Panc1 (cell line): ENCODE results near the gene NEK2. TPM values are rescaled to one million over a fixed set of nuclear protein-coding genes. Genes with fewer than 3 reads are reported as not detected.
A peak's percentile ranks its signal among the peaks of the same experiment; 100 is the strongest.

Experiments
- ATAC-seq: fragments of 200-7000 bp; cut with Tn5 transposase; 2 replicates; pipeline ENCODE4 v1.9.1; 2020; ENCODE audit warnings: mild to moderate bottlenecking, moderate library complexity
- BruUV-seq: library from RNA; stranded (reverse); fragments of 400-500 nt; replicated peaks from 2 replicates; lab custom pipeline; 2021; lab: Mats Ljungman, UMichigan
- CTCF ChIA-PET: fragments of 300-600 bp; sonication (Branson Sonifier 250); formaldehyde crosslinking; loops from one replicate; lab custom pipeline; 2022; ENCODE audit warnings: antibody characterized with exemption; lab: Charles Lee
- POLR2A ChIA-PET: fragments of 300-600 bp; sonication (Branson Sonifier 250); formaldehyde crosslinking; loops from one replicate; lab custom pipeline; 2022; ENCODE audit warnings: antibody characterized with exemption; lab: Charles Lee
- DNase-seq: peaks from one replicate; pipeline ENCODE4 v3.0.0-alpha.2; 2010; ENCODE audit warnings: low read depth, low spot score
- H3K27ac ChIP-seq: 2 replicates; pipeline ENCODE4 v1.5.1; 2011; ENCODE audit warnings: mild to moderate bottlenecking, low read length, inconsistent platforms
- H3K27me3 ChIP-seq: fragments of 200-500 bp; sonication (Bioruptor generic); 2 replicates; pipeline ENCODE4 v1.6.0; 2014; ENCODE audit warnings: low read length, inconsistent platforms; ENCODE audit not compliant: control insufficient read depth, insufficient read depth
- H3K36me3 ChIP-seq: fragments of 200-500 bp; sonication (Bioruptor generic); 2 replicates; pipeline ENCODE4 v1.5.1; 2014; ENCODE audit warnings: inconsistent platforms, mild to moderate bottlenecking, low read length, moderate library complexity; ENCODE audit not compliant: control insufficient read depth, insufficient read depth
- H3K4me1 ChIP-seq: 2 replicates; pipeline ENCODE4 v1.5.1; 2011; ENCODE audit warnings: inconsistent platforms, mild to moderate bottlenecking, low read length, moderate library complexity; ENCODE audit not compliant: control insufficient read depth, insufficient read depth
- H3K4me3 ChIP-seq, 2 experiments: 2 replicates each; pipeline ENCODE4 v1.5.1; 2011 to 2012; ENCODE audit warnings: low read depth in 2 of 2, low read length in 2 of 2, mild to moderate bottlenecking in 2 of 2, inconsistent platforms in 1 of 2, moderate library complexity in 1 of 2
- H3K9me3 ChIP-seq: fragments of 200-500 bp; sonication (Bioruptor generic); 2 replicates; pipeline ENCODE4 v1.5.1; 2014; ENCODE audit warnings: low read depth, mild to moderate bottlenecking, inconsistent platforms, low read length, moderate library complexity; ENCODE audit not compliant: control insufficient read depth, insufficient read depth
- CTCF ChIP-seq: fragments of 450-650 bp; IDR thresholded peaks from 2 replicates; pipeline ENCODE4 v1.5.1; 2017; ENCODE audit warnings: mild to moderate bottlenecking
- POLR2AphosphoS5 ChIP-seq: IDR thresholded peaks from 2 replicates; pipeline ENCODE4 v1.6.1; 2012; ENCODE audit warnings: mild to moderate bottlenecking, low read depth, low read length, moderate library complexity
- REST ChIP-seq, 2 experiments: IDR thresholded peaks; 2 replicates each; pipeline ENCODE4 v1.6.1; 2011 to 2012; ENCODE audit warnings: low read depth in 2 of 2, control low read depth in 1 of 2, low read length in 1 of 2, mild to moderate bottlenecking in 1 of 2, moderate library complexity in 1 of 2; ENCODE audit not compliant: insufficient read depth in 1 of 2
- SIN3A ChIP-seq: IDR thresholded peaks from 2 replicates; pipeline ENCODE4 v1.6.1; 2012; ENCODE audit warnings: low read depth, mild to moderate bottlenecking, low read length, moderate library complexity, borderline replicate concordance; ENCODE audit not compliant: insufficient read depth
- TCF7L2 ChIP-seq: IDR thresholded peaks from 2 replicates; pipeline ENCODE4 v1.6.1; 2011; ENCODE audit warnings: mild to moderate bottlenecking, low read depth, low read length, inconsistent platforms
- in situ Hi-C: cut with HindIII; loops from 2 replicates; pipeline ENCODE4 v1.10.0; 2016; ENCODE audit warnings: low sequenced_read_pairs, low pct_unique_long_range_greater_than_20kb
- intact Hi-C: fragments of 100-400 bp; cut with micrococcal nuclease; formaldehyde crosslinking; loops from one replicate; pipeline ENCODE4 v1.10.0; 2022; ENCODE audit not compliant: unreplicated experiment
- total RNA-seq: library from RNA; stranded (reverse); gene quantifications from one replicate; pipeline ENCODE4 v1.2.1, GENCODE V29; 2021; ENCODE audit not compliant: unreplicated experiment

Gene NEK2
- total RNA-seq, 1 experiment from 2014 or later, result 34.4 TPM

GRCh38 chr1:211620097-211620496 is 55.3 kb downstream of the NEK2 start:
- Histone ChIP-seq H3K27me3 (no peaks in the 10 kb centered on the region), H3K4me1 (no peaks in the 10 kb centered on the region), H3K36me3 (no peaks in the 10 kb centered on the region), H3K9me3 (no peaks in the 10 kb centered on the region), H3K4me3 (no peak overlapping the region), H3K27ac (no peak overlapping the region)
- in situ Hi-C loops (no loop called here), intact Hi-C loops (no loop called here)
- TF ChIP-seq REST (IDR thresholded peaks at IDR 0.05; ENCODE audit: insufficient read depth in 1 of 2, low read depth in 2 of 2, low read length in 1 of 2) (no peak), POLR2AphosphoS5 (no peak), CTCF (no peak), TCF7L2 (no peak), SIN3A (no peak)
- no TSS peak for BruUV-seq
- 0 out of 2 replicates have a peak, but pooled peaks have one; percentile 27 for ATAC-seq
- POLR2A ChIA-PET, result no interaction called here
- DNase-seq, result no peak
- CTCF ChIA-PET, result no interaction called here

- intact Hi-C loops, result no loop called here
- no peaks in the 10 kb centered on the region for H3K9me3 ChIP-seq
- CTCF ChIA-PET, result no interaction called here
- H3K4me3 ChIP-seq, result no peak overlapping the region
- no peak for DNase-seq
- POLR2A ChIA-PET, result no interaction called here
- H3K27ac ChIP-seq, result no peak overlapping the region
- in situ Hi-C loops, result no loop called here
- H3K4me1 ChIP-seq, result no peaks in the 10 kb centered on the region
- H3K27me3 ChIP-seq, result no peaks in the 10 kb centered on the region
- no TSS peak for BruUV-seq
- no peaks in the 10 kb centered on the region for H3K36me3 ChIP-seq
- ATAC-seq, result peak; percentile 31
- TF ChIP-seq TCF7L2 (no peak), SIN3A (no peak), CTCF (no peak), POLR2AphosphoS5 (no peak)
Measured at GRCh38 chr1:211619033-211619996, 56.1 kb downstream of the NEK2 start.
